SHP77 (cell line): ENCODE data around the gene KLHDC7B.
"Not testable (repeated sequence)": the region's sequence is repeated elsewhere in the genome, so short reads cannot be mapped to it uniquely, and the experiment has no call there.

Experiments used
- DNase-seq, 2 experiments: peaks; one replicate each; lab custom pipeline; 2025; lab: John Stamatoyannopoulos, UW

KLHDC7B gene

GRCh38 chr22:50517495-50518260 is 28.0 kb upstream of the KLHDC7B start:
- no peak for DNase-seq

GRCh38 chr22:50518606-50519005 is 27.1 kb upstream of the KLHDC7B start:
- DNase-seq = no peak

- no peak for DNase-seq
Observed at GRCh38 chr22:50519151-50519550, 26.5 kb upstream of the KLHDC7B start.

- not testable (repeated sequence) for DNase-seq
Observed at GRCh38 chr22:50520184-50520583, 25.5 kb upstream of the KLHDC7B start.

GRCh38 chr22:50520826-50521453 is 24.8 kb upstream of the KLHDC7B start:
- DNase-seq = no peak

GRCh38 chr22:50521710-50522109 is 24.0 kb upstream of the KLHDC7B start:
- no peak for DNase-seq

GRCh38 chr22:50522208-50522805 is 23.4 kb upstream of the KLHDC7B start:
- no peak for DNase-seq

GRCh38 chr22:50522806-50523438 is 22.8 kb upstream of the KLHDC7B start:
- no peak for DNase-seq

GRCh38 chr22:50523458-50523805 is 22.3 kb upstream of the KLHDC7B start:
- DNase-seq = no peak

- DNase-seq = peak; percentile 89 to 91
Observed at GRCh38 chr22:50523806-50524675, 21.7 kb upstream of the KLHDC7B start.

GRCh38 chr22:50524676-50525103 is 21.0 kb upstream of the KLHDC7B start:
- DNase-seq = peak in 1 of 2 experiments; percentile 38

GRCh38 chr22:50525104-50525857 is 20.4 kb upstream of the KLHDC7B start, which contains the start of gene SCO2:
TSS of gene SCO2 (minus strand) at chr22:50525598. CDS start at chr22:50524411, 1,187 bp downstream.
- peak; percentile 93 to 97 for DNase-seq

- DNase-seq = no peak
Observed at GRCh38 chr22:50525858-50526107, 19.9 kb upstream of the KLHDC7B start.

- peak; percentile 59 to 80 for DNase-seq
Observed at GRCh38 chr22:50526108-50526833, 19.4 kb upstream of the KLHDC7B start.

GRCh38 chr22:50526834-50527801 is 18.6 kb upstream of the KLHDC7B start:
- DNase-seq = no peak

GRCh38 chr22:50527921-50528681 is 17.6 kb upstream of the KLHDC7B start:
- DNase-seq = no peak

- no peak for DNase-seq
Observed at GRCh38 chr22:50528682-50529415, 16.9 kb upstream of the KLHDC7B start.

- no peak for DNase-seq
Observed at GRCh38 chr22:50529416-50529896, 16.2 kb upstream of the KLHDC7B start.
